ENCODE data around the gene TSPEAR. TPM values are rescaled to one million over a fixed set of nuclear protein-coding genes. Genes with fewer than 3 reads are reported as not detected.

TSPEAR gene
- total RNA-seq, 2 donors from 2014 or later: 1.5 to 6.0 TPM

GRCh38 chr21:44720170-44720569 lies 8.8 kb upstream of the TSPEAR start:
- H3K27me3 ChIP-seq (ENCODE audit: control insufficient read depth, insufficient read depth, low read length, poor library complexity, severe bottlenecking): peaks cover 8% of the 10 kb centered on the region
- H3K4me3 ChIP-seq (ENCODE audit: low read length): no peak overlapping the region
- WGBS, 2 experiments (ENCODE audit: insufficient coverage in 1 of 2, insufficient read length in 1 of 2): 90% methylated on average over 1 of the region's 2 CpGs; no CpG with 5 or more reads in 1 of the 2 experiments
- no peak for TF ChIP-seq CTCF (conservative IDR thresholded peaks at IDR 0.05)
- no peaks in the 10 kb centered on the region for H3K9me3 Mint-ChIP-seq
- H3K9ac ChIP-seq (ENCODE audit: extremely low read depth, low read length, poor library complexity, severe bottlenecking): no peak overlapping the region
- DNase-seq: no peak
- no peaks in the 10 kb centered on the region for H3K36me3 Mint-ChIP-seq (ENCODE audit: low read depth)
- H3K27me3 Mint-ChIP-seq (ENCODE audit: insufficient read depth): peaks cover 23% of the 10 kb centered on the region
- H3K4me3 Mint-ChIP-seq: no peak overlapping the region
- no peaks in the 10 kb centered on the region for H3K9me3 ChIP-seq (ENCODE audit: control insufficient read depth, low read length)
- H3K4me1 Mint-ChIP-seq: peaks cover 14% of the 10 kb centered on the region
- H3K27ac ChIP-seq (ENCODE audit: low read depth, low read length): no peak overlapping the region
- H3K27ac Mint-ChIP-seq: no peak overlapping the region
- H3K4me1 ChIP-seq (ENCODE audit: control insufficient read depth, insufficient read depth, low read length): no peaks in the 10 kb centered on the region
- H3K36me3 ChIP-seq (ENCODE audit: control insufficient read depth, insufficient read depth, low read length): no peaks in the 10 kb centered on the region

DNA sequence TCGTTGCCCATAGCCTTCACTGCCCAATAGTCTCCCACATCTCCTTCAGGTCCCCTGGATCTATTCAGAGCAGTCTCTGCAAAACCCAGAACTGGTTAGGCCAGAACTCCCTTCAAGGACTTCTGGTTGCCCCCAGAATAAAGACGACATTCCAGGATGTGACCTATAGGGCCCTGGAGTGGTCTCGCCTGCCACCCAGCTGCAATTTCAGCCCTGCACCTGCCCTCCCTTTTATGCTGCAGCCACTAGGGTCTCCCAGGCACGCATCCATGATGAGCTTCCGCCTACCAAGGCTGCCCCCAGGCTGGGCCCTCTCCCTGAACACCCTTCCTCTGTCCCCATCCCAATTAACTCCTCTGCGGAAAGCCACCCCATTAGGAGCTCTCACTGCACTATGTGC lies 7.2 kb upstream of the TSPEAR start:
- no peaks in the 10 kb centered on the region for H3K9me3 ChIP-seq (ENCODE audit: control insufficient read depth, low read length)
- H3K36me3 Mint-ChIP-seq (ENCODE audit: low read depth): no peaks in the 10 kb centered on the region
- H3K4me1 ChIP-seq (ENCODE audit: control insufficient read depth, insufficient read depth, low read length): no peaks in the 10 kb centered on the region
- H3K27ac ChIP-seq (ENCODE audit: low read depth, low read length): no peak overlapping the region
- H3K4me1 Mint-ChIP-seq: peaks cover 22% of the 10 kb centered on the region
- no peak overlapping the region for H3K4me3 ChIP-seq (ENCODE audit: low read length)
- no peak overlapping the region for H3K4me3 Mint-ChIP-seq
- no peak overlapping the region for H3K27ac Mint-ChIP-seq
- 61 to 75% methylated on average over 3 to 6 of the region's 6 CpGs for WGBS, 2 experiments (ENCODE audit: insufficient coverage in 1 of 2, insufficient read length in 1 of 2)
- DNase-seq: peak; percentile 83
- peaks cover 24% of the 10 kb centered on the region for H3K27me3 Mint-ChIP-seq (ENCODE audit: insufficient read depth)
- peak; percentile 78 for TF ChIP-seq CTCF (conservative IDR thresholded peaks at IDR 0.05)
- no peaks in the 10 kb centered on the region for H3K9me3 Mint-ChIP-seq
- H3K9ac ChIP-seq (ENCODE audit: extremely low read depth, low read length, poor library complexity, severe bottlenecking): no peak overlapping the region
- H3K27me3 ChIP-seq (ENCODE audit: control insufficient read depth, insufficient read depth, low read length, poor library complexity, severe bottlenecking): peaks cover 5% of the 10 kb centered on the region
- no peaks in the 10 kb centered on the region for H3K36me3 ChIP-seq (ENCODE audit: control insufficient read depth, insufficient read depth, low read length)

GRCh38 chr21:44718093-44718492 lies 6.7 kb upstream of the TSPEAR start:
- H3K27ac ChIP-seq (ENCODE audit: low read depth, low read length): no peak overlapping the region
- Mint-ChIP-seq H3K36me3 (ENCODE audit: low read depth) (no peaks in the 10 kb centered on the region), H3K4me3 (no peak overlapping the region), H3K9me3 (no peaks in the 10 kb centered on the region), H3K4me1 (peaks cover 20% of the 10 kb centered on the region), H3K27me3 (ENCODE audit: insufficient read depth) (peaks cover 26% of the 10 kb centered on the region), H3K27ac (no peak overlapping the region)
- no peak overlapping the region for H3K9ac ChIP-seq (ENCODE audit: extremely low read depth, low read length, poor library complexity, severe bottlenecking)
- H3K9me3 ChIP-seq (ENCODE audit: control insufficient read depth, low read length): no peaks in the 10 kb centered on the region
- H3K36me3 ChIP-seq (ENCODE audit: control insufficient read depth, insufficient read depth, low read length): no peaks in the 10 kb centered on the region
- WGBS, 2 experiments (ENCODE audit: insufficient coverage in 1 of 2, insufficient read length in 1 of 2): 70 to 75% methylated on average over 2 of the region's 2 CpGs
- H3K4me1 ChIP-seq (ENCODE audit: control insufficient read depth, insufficient read depth, low read length): no peaks in the 10 kb centered on the region
- TF ChIP-seq CTCF (conservative IDR thresholded peaks at IDR 0.05): no peak
- peaks cover 10% of the 10 kb centered on the region for H3K27me3 ChIP-seq (ENCODE audit: control insufficient read depth, insufficient read depth, low read length, poor library complexity, severe bottlenecking)
- no peak for DNase-seq
- no peak overlapping the region for H3K4me3 ChIP-seq (ENCODE audit: low read length)

Measured in endodermal cell (in vitro differentiated cells).